Vagina (tissue), 2 donors: ENCODE data around the gene HSFX3.

Experiments used
- POLR2AphosphoS5 ChIP-seq, 2 donors: sonication (generic); formaldehyde crosslinking; IDR thresholded peaks; one replicate each; pipeline ENCODE4 v1.9.0; 2017; ENCODE audit warnings: antibody characterized with exemption in 2 of 2, mild to moderate bottlenecking in 2 of 2, low read depth in 1 of 2; ENCODE audit not compliant: insufficient read depth in 1 of 2
- TF ChIP-seq, protein P1 (sequence below), 3 experiments: fragments of 450-650 bp in 2 of 3; fragments of 200-600 bp in 1 of 3; sonication (generic) in 1 of 3; IDR thresholded peaks; one replicate each; pipeline ENCODE4 v1.5.1; 2017 to 2019; ENCODE audit warnings: antibody characterized with exemption in 3 of 3, mild to moderate bottlenecking in 2 of 3, moderate library complexity in 2 of 3

DNA sequence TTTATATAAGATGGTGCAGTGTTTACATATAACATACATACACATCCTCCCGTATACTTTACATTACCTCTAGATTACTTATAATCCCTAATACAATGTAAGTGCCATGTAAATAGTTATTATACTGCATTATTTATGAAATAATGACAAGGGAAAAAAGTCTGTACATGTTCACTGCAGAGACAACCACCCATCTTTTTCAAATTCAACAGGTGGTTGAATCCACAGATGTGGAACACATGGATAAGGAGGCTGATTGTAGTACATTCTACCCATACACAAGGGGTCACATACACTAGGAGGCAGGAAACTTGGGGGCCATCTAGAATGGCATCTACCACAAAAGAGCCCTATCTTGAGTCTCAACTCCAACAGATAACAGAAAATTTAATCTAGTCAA is 41.3 kb downstream of the HSFX3 start:
- TF ChIP-seq, protein P1, sequence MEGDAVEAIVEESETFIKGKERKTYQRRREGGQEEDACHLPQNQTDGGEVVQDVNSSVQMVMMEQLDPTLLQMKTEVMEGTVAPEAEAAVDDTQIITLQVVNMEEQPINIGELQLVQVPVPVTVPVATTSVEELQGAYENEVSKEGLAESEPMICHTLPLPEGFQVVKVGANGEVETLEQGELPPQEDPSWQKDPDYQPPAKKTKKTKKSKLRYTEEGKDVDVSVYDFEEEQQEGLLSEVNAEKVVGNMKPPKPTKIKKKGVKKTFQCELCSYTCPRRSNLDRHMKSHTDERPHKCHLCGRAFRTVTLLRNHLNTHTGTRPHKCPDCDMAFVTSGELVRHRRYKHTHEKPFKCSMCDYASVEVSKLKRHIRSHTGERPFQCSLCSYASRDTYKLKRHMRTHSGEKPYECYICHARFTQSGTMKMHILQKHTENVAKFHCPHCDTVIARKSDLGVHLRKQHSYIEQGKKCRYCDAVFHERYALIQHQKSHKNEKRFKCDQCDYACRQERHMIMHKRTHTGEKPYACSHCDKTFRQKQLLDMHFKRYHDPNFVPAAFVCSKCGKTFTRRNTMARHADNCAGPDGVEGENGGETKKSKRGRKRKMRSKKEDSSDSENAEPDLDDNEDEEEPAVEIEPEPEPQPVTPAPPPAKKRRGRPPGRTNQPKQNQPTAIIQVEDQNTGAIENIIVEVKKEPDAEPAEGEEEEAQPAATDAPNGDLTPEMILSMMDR (IDR thresholded peaks at IDR 0.05): no peak
- TF ChIP-seq POLR2AphosphoS5 (IDR thresholded peaks at IDR 0.05; ENCODE audit: insufficient read depth in 1 of 2, low read depth in 1 of 2): no peak
